Measurements from ENCODE around the gene RASA1.
"Not testable (repeated sequence)": the region's sequence is repeated elsewhere in the genome, so short reads cannot be mapped to it uniquely, and the experiment has no call there.

The RASA1 gene

GRCh38 chr5:87267574-87268125, at the start of gene RASA1:
RASA1 (plus strand) TSS chr5:87267883; CDS start chr5:87268452, 569 bp downstream.
- peak; percentile 63 to 77 for DNase-seq (ENCODE audit: low read depth in 1 of 2, low spot score in 1 of 2)

- DNase-seq (ENCODE audit: low read depth in 1 of 2, low spot score in 1 of 2) = no peak
Measured at GRCh38 chr5:87229780-87230179, 37.9 kb upstream of the RASA1 start.

GRCh38 chr5:87231037-87231808, 36.5 kb upstream of the RASA1 start:
- no peak for DNase-seq (ENCODE audit: low read depth in 1 of 2, low spot score in 1 of 2)

GRCh38 chr5:87233143-87233542, 34.5 kb upstream of the RASA1 start:
- no peak for DNase-seq (ENCODE audit: low read depth in 1 of 2, low spot score in 1 of 2)

- DNase-seq (ENCODE audit: low read depth in 1 of 2, low spot score in 1 of 2) = no peak
Measured at GRCh38 chr5:87241555-87241954, 26.1 kb upstream of the RASA1 start.

GRCh38 chr5:87242242-87242641, 25.4 kb upstream of the RASA1 start:
- no peak for DNase-seq (ENCODE audit: low read depth in 1 of 2, low spot score in 1 of 2)

- DNase-seq (ENCODE audit: low read depth in 1 of 2, low spot score in 1 of 2) = no peak
Measured at GRCh38 chr5:87243161-87243844, 24.4 kb upstream of the RASA1 start.

GRCh38 chr5:87245451-87245850, 22.2 kb upstream of the RASA1 start:
- DNase-seq (ENCODE audit: low read depth in 1 of 2, low spot score in 1 of 2) = no peak

- no peak for DNase-seq (ENCODE audit: low read depth in 1 of 2, low spot score in 1 of 2)
Measured at GRCh38 chr5:87246061-87246460, 21.6 kb upstream of the RASA1 start.

GRCh38 chr5:87252283-87252605, 15.4 kb upstream of the RASA1 start:
- no peak for DNase-seq (ENCODE audit: low read depth in 1 of 2, low spot score in 1 of 2)

GRCh38 chr5:87254035-87254434, 13.6 kb upstream of the RASA1 start:
- no peak for DNase-seq (ENCODE audit: low read depth in 1 of 2, low spot score in 1 of 2)

- no peak for DNase-seq (ENCODE audit: low read depth in 1 of 2, low spot score in 1 of 2)
Measured at GRCh38 chr5:87258507-87258906, 9.2 kb upstream of the RASA1 start.

GRCh38 chr5:87260604-87261192, 7.0 kb upstream of the RASA1 start:
- DNase-seq (ENCODE audit: low read depth in 1 of 2, low spot score in 1 of 2) = no peak

GRCh38 chr5:87263498-87263897, 4.2 kb upstream of the RASA1 start:
- DNase-seq (ENCODE audit: low read depth in 1 of 2, low spot score in 1 of 2) = no peak

- DNase-seq (ENCODE audit: low read depth in 1 of 2, low spot score in 1 of 2) = no peak
Measured at GRCh38 chr5:87266914-87267573, 639 bp upstream of the RASA1 start.

GRCh38 chr5:87268126-87268969, 665 bp downstream of the RASA1 start:
- DNase-seq (ENCODE audit: low read depth in 1 of 2, low spot score in 1 of 2) = peak; percentile 34 to 54

- DNase-seq (ENCODE audit: low read depth in 1 of 2, low spot score in 1 of 2) = no peak
Measured at GRCh38 chr5:87268970-87269377, 1.3 kb downstream of the RASA1 start.

- DNase-seq (ENCODE audit: low read depth in 1 of 2, low spot score in 1 of 2) = not testable (repeated sequence)
Measured at GRCh38 chr5:87270888-87271287, 3.2 kb downstream of the RASA1 start.

- no peak for DNase-seq (ENCODE audit: low read depth in 1 of 2, low spot score in 1 of 2)
Measured at GRCh38 chr5:87276655-87277054, 9.0 kb downstream of the RASA1 start.

GRCh38 chr5:87277279-87277835, 9.7 kb downstream of the RASA1 start:
- no peak for DNase-seq (ENCODE audit: low read depth in 1 of 2, low spot score in 1 of 2)
